ENCODE data around the gene SMURF1.

SMURF1 gene

GRCh38 chr7:99002827-99003212, 141.1 kb downstream of the SMURF1 start:
- DNase-seq, result no peak

- DNase-seq, result no peak
Observed at GRCh38 chr7:99002148-99002826, 141.6 kb downstream of the SMURF1 start.

GRCh38 chr7:99001482-99002147, 142.3 kb downstream of the SMURF1 start:
- DNase-seq, result no peak

GRCh38 chr7:99000904-99001465, 142.9 kb downstream of the SMURF1 start:
- DNase-seq, result no peak

GRCh38 chr7:99000196-99000903, 143.6 kb downstream of the SMURF1 start:
- no peak for DNase-seq

- DNase-seq, result no peak
Observed at GRCh38 chr7:98998821-98999725, 144.8 kb downstream of the SMURF1 start.

GRCh38 chr7:98997846-98998245, 146.1 kb downstream of the SMURF1 start:
- no peak for DNase-seq

GRCh38 chr7:98996150-98996552, 147.8 kb downstream of the SMURF1 start:
- no peak for DNase-seq

GRCh38 chr7:98995523-98996149, 148.3 kb downstream of the SMURF1 start:
- DNase-seq, result no peak

GRCh38 chr7:98995111-98995510, 148.8 kb downstream of the SMURF1 start:
- no peak for DNase-seq

GRCh38 chr7:98994046-98994944, 149.6 kb downstream of the SMURF1 start:
- DNase-seq, result no peak

- DNase-seq, result no peak
Observed at GRCh38 chr7:98993024-98993897, 150.6 kb downstream of the SMURF1 start.

- no peak for DNase-seq
Observed at GRCh38 chr7:98992076-98992475, 151.8 kb downstream of the SMURF1 start.

GRCh38 chr7:98991141-98991540, 152.8 kb downstream of the SMURF1 start:
- no peak for DNase-seq

- no peak for DNase-seq
Observed at GRCh38 chr7:98990356-98990755, 153.6 kb downstream of the SMURF1 start.

GRCh38 chr7:98988641-98989040, 155.3 kb downstream of the SMURF1 start:
- no peak for DNase-seq

- no peak for DNase-seq
Observed at GRCh38 chr7:98985945-98986344, 158.0 kb downstream of the SMURF1 start.

- DNase-seq, result no peak
Observed at GRCh38 chr7:98985406-98985805, 158.5 kb downstream of the SMURF1 start.

GRCh38 chr7:98984126-98984525, 159.8 kb downstream of the SMURF1 start:
- no peak for DNase-seq

- no peak for DNase-seq
Observed at GRCh38 chr7:98982686-98983085, 161.2 kb downstream of the SMURF1 start.
